M059J (cell line): Measurements from ENCODE around the gene REXO1. TPM values are rescaled to one million over a fixed set of nuclear protein-coding genes. Genes with fewer than 3 reads are reported as not detected.
"Not testable (repeated sequence)": the region's sequence is repeated elsewhere in the genome, so short reads cannot be mapped to it uniquely, and the experiment has no call there.

ENCODE experiments used
- DNase-seq: peaks from one replicate; pipeline ENCODE4 v3.0.0-alpha.2; 2012; ENCODE audit warnings: low read depth
- total RNA-seq: library from RNA; depleted of rRNA; stranded (reverse); fragments of >200 nt; shearing (Covaris generic); gene quantifications from 2 replicates; pipeline ENCODE4 v1.2.3, GENCODE V29; 2014

Gene REXO1
- total RNA-seq, 1 experiment from 2014 or later: 13.8 TPM

DNA sequence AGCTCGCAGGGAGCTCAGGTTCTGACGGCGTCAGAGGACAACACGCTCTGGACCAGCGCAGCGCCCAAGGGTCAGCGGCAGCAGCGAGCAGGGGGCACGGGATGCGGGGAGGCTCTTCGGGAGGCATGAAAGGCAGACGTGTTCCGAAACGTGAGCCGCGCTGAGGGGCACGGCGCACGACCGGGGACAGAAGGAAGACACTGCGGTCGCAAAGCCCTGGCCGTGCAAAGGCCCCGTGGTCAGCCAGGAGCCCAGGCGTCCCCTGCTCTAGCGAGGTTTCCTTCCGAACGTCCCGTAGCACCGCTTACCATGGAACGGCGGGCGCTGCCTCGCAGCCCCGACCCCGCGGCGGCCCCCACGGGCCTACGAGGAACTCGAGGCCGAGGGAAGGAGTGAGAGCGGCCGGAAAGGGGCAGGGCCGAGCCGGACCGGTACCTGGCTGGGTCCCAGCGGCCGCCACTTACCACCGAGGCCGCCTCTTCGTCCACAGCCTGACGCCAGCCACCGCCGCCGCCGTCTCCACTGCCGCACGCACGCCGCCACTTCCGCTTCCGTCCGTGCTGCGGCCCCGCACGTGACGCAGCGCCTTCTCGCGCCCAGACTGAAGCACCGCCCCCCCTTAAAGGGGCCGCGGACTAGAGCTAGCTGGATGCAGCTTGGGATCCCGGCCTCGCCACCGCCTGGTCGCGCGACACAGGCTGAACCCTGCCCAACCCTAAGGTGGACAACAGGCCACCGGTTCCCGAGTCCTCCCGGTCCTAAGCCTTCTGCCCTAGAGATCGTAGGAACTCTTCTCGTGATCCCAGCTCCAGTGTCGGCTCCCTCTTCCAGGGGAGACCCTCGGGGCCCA lies 27.6 kb upstream of the REXO1 start:
- DNase-seq: peak; percentile 90

GRCh38 chr19:1875265-1875645 lies 27.0 kb upstream of the REXO1 start:
- not testable (repeated sequence) for DNase-seq

DNA sequence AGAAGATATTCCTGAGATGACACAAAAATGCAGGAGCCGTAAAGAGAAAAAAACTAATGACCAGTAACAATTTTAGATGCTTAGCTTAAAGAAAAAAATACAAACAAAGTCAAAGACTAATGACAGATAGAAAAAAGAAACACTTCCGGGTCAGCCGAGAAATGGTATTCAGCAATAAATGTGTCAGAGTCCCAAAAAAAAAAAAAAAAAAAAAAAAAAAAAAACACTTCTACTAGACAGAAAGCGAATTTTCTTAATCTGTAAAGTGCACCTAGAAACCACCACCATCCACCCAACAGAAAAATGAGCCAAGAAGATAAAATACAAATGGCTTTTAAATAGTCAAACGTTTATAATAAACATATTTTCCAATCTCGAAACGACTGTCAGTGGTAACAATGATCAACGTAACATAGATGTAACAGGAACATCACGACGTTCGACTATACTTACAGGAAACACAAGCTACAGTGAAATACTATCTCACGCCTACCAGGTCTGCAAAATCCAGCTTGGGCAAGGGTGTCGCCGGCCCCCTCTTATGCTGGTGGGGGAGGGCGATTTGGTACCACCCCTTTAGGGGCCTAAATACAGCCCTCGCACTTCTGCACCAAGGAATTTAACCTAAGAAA lies 26.4 kb upstream of the REXO1 start:
- DNase-seq: no peak

DNA sequence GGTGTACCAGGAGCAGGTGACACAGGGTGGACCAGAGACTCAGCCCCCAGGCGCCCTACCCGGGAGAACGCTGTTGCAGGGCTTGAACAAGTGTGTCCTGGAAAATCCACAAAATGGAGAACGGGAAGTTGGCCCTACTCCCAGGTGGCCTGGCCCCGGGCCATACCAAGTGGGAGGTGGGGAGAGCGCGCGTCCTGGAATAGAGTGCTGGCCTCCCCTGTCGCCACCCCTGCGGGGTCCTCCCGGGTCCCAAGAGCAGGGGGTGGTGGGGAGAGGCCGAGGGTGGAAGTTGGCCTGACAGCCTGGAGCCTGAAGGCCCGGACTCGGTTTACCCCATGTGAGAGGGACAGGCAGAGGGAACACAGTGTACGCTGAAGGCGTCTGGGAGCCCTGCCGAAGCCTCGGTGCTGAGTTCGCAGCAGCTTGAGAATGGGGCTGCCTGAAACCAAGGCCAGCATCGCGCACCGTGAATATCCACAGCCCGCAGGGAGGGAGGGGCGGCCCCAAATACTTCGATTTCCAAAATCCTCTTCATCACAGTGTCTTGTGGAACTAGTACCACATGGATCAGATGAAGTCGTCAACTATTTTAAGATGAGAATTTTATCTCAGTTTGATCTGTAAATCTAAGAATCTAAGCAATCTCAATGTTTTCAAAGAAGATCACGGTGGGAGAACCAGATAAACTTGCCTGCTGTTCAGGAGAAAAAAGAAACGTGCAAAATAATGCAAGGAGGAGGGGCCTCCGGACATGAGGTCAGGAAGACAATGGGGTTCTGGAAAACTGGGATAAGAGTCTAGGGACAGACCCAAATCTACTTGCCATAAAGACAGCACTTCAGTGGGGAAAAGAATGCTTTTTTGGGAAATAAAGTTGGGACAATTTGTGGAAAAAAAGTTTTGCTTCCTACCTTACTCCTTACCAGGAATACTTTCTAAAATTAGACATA lies 25.5 kb upstream of the REXO1 start:
- no peak for DNase-seq

DNA sequence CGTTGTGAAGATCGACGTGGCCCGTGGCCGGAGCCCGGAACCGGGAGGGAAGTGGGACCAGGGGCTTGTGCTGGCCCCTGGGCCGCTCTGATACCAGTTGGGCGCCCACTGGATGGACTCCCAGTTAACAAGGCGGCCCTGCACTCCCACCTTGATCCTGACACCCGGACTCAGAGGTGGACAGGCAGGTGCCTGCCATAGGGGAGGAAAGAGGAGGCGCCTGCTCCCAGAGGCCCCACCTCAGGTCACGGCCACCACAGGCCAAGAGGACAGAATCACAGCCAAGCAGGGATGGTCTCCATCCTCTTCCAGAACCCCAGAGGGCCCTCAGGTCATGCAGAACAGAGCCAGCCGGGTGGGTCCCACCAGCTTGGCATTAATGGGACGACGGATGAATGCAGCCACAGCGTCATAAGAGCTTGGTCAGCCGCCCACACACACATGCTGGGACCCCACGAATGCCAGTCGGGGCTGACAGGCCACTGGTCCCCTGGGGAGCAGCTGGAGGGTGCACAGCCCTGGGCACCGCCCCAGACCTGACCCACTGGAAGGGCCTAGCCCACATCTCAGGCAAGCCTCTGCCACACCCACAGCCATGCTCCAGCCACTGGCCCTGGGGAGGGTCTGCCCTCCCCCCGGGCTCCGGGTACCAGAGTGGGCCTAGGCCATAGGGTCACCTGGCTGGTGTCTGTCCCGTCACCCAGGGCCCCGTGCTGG lies 24.7 kb upstream of the REXO1 start:
- DNase-seq: no peak

- no peak for DNase-seq
Measured at GRCh38 chr19:1871630-1872029, 23.3 kb upstream of the REXO1 start.

- no peak for DNase-seq
Measured at GRCh38 chr19:1871140-1871597, 22.9 kb upstream of the REXO1 start.

DNA sequence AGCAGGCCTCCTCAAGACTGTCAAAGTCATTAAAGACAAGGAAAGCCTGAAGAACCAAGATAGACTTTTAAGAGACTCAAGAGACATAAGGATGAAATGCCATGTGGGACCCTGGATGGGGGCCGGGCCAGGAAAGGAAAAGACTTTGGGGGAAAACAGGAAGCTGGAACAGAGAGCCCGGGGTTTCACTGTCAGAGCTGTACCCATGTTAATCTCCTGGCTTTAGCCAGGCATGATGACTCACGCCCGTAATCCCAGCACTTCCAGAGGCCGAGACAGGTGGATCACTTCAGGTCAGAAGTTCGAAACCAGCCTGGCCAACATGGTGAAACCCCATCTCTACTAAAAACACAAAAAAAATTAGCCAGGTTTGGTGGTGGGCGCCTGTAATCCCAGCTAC lies 20.7 kb upstream of the REXO1 start:
- no peak for DNase-seq

- no peak for DNase-seq
Measured at GRCh38 chr19:1867349-1867724, 19.1 kb upstream of the REXO1 start.

GRCh38 chr19:1866693-1867348 lies 18.5 kb upstream of the REXO1 start:
- DNase-seq: no peak

DNA sequence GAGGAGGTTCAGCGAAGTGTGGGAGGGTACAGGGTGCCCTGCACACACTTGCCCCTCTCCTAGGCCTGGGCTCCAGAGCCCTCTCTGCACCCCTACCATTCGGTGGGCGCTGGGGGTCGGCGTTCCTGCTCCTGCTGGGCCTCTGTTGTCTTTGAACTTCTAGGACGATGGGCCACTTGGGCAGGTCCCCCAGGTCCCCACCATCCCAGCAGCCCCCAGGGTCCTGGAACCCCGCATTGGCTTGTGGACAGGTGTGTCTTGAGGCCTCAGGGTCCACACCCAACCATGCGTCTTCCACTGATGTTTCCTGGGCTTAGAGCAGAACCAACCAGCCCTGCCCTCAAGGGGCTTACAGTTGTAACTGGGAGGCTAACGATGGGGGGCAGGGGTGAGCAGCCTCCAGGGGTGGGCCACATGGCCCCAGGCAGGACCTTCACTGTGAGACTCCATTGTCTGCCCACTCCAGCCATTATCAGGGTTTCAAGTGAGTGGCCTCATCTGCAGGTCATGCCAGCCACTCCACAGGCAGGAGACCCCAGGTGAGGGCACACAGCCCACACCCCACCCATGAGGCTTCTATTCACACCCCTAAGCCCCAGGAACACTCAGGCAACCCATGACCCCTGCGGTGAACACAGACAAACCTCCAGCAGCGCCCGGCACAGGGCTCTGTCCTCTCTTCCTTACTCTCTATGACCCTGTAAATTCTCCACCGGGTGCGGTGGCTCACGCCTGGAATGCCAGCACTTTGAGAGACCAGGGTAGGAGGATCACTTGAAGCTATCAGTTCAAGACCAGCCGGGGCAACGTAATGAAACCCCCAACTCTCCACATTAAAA lies 17.1 kb upstream of the REXO1 start:
- no peak for DNase-seq

DNA sequence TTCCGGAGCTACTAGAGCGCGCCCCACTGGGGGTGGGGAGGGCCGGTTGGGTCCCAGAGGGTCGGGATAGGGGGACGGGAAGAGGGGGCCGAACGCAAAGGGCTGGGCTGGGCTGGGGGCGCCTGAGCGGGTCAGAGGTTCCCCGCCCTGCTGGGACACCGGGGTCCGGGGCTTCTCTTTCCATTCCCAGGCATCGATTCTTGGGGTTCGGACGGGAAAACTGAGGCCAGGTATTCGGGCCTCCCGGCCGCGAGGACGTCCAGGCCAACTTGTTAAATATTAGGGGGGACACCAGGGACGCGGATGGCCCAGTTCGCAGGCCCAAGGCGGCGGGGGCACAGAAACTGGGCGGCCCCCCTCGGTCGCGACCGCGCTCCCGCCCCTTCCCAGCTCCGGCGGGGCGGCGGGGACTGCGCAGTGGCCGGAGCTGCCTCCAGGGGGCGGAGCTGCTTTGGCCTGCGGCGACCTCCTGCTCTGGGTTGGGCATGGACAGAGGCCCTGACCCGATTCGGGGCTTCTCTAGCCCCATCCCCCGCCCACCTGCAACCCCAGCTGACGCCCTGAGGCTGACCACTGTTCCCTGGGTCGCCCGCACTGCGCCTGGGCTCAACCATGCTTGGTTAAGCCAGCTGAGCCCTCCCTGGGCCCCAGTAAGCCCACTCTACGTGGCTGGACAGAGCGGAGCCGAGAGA lies 16.3 kb upstream of the REXO1 start:
- DNase-seq: peak; percentile 56

DNA sequence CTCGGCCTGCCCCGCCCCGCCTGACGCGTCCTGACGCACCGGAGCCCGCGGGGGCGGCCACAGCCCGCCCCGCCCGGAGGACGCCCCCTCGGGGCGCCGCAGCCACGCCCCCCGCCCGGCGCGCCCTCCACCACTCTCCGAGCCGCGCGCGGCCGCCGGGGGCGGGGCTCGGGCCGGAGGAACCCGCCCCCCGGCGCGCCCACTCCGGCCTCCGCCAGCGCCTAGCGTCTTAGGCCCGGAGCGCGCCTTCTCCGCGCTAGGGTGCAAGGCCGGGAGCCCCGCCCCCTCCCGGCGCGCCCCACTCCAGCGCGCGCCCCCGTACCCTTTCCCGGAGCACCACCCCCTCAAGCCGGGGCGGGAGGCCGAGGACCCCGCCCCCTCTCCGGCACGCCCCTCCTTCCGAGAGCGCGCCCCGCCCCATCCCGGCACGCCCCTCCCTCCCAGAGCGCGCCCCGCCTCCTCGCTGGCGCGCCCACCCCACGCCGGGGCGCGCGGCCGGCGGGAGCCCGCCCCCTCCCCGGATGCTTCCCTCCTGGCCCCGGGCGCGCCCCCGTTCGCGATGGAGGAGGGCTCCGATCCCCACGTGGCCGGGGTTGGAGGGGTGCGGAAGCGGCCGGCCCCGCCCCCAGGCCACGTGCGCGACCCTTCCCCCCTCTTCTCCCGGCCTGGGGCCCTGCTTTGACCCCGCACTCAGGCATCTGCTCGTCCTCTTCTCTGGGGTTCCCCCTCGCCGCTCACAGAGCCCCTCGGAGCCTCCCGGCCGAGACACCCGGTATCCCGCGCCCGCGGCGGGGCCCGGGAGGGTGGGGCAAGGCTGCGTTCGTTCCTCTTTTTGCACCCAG lies 15.6 kb upstream of the REXO1 start:
- DNase-seq: peak; percentile 90

DNA sequence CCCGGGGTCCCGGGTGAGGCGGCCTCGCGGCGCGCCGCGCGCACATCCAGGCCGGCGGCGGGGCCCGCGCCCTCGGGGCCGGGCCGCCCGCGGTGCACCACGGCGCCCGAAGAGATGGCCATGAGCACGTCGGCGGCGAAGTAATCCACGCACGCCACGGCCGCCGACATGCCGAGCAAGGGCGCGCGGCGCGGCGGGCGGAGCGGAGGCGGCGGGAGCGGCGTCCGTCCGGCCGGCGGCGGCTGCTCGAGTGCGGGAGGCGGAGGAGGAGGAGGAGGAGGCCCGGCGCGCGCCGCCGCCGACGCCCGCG lies 15.0 kb upstream of the REXO1 start, which contains the start of gene KLF16:
Gene KLF16, minus strand, starts transcription at position 252 of the 310 bp plus-strand sequence. Its CDS starts 82 bp downstream, at position 170.
- no peak for DNase-seq

GRCh38 chr19:1862424-1863327 lies 14.4 kb upstream of the REXO1 start:
- peak; percentile 36 for DNase-seq

GRCh38 chr19:1862068-1862423 lies 13.8 kb upstream of the REXO1 start:
- DNase-seq: no peak

DNA sequence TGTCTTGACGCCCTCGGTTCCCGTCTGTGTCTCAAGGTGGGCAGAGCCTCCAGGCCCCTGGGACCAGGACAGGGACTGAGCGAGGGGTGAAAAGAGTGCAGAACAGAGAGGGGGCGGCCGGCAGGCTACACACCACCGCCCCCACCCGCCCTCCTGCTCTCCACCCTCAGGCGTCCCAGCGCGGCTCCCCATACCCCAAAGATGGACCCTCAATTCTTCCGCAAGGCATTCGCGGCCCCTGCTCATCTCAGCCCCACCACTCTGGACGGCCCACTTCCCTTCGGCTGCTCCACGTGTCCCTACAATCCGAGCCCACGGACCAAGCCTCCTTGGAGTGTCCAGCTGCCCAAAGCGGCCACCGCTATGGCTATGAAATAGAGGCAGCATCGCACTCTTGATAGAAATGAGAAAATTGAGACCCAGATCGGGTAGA lies 13.3 kb upstream of the REXO1 start:
- no peak for DNase-seq
